GM19455 (cell line): ENCODE data around the gene DUSP7.

Experiments
- ATAC-seq: cut with Tn5 transposase; IDR thresholded peaks from one replicate; pipeline ENCODE4 v1.9.1; 2021; ENCODE audit not compliant: unreplicated experiment

Gene DUSP7

GRCh38 chr3:52029535-52029934 lies 26.8 kb downstream of the DUSP7 start:
- ATAC-seq, result no peak

- no peak for ATAC-seq
Observed at GRCh38 chr3:52029053-52029452, 27.3 kb downstream of the DUSP7 start.

DNA sequence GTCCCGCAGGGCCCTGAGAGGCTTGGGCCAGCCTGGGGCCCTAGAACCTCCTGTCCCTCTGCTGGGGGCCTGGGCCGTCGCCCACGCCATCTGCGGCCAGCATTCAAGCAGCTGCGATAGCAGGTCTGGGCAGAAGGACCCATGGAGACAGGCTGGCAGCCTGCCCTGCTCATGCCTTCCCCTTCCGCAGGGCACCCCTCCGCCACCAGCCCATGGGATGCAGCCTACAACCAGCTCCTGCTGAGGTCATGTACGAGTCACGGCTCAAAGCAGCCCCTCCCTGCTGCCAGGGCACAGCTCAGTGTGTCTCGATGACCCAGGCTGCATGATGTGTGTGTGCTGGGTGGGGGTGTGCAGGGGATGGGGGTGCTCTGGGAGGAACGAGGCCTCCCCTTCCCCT lies 27.8 kb downstream of the DUSP7 start:
- no peak for ATAC-seq

GRCh38 chr3:52026041-52026440 lies 30.3 kb downstream of the DUSP7 start:
- ATAC-seq, result no peak

GRCh38 chr3:52025453-52025852 lies 30.9 kb downstream of the DUSP7 start:
- no peak for ATAC-seq

- no peak for ATAC-seq
Observed at GRCh38 chr3:52024765-52025452, 31.5 kb downstream of the DUSP7 start.

- ATAC-seq, result no peak
Observed at GRCh38 chr3:52023860-52024764, 32.3 kb downstream of the DUSP7 start.

DNA sequence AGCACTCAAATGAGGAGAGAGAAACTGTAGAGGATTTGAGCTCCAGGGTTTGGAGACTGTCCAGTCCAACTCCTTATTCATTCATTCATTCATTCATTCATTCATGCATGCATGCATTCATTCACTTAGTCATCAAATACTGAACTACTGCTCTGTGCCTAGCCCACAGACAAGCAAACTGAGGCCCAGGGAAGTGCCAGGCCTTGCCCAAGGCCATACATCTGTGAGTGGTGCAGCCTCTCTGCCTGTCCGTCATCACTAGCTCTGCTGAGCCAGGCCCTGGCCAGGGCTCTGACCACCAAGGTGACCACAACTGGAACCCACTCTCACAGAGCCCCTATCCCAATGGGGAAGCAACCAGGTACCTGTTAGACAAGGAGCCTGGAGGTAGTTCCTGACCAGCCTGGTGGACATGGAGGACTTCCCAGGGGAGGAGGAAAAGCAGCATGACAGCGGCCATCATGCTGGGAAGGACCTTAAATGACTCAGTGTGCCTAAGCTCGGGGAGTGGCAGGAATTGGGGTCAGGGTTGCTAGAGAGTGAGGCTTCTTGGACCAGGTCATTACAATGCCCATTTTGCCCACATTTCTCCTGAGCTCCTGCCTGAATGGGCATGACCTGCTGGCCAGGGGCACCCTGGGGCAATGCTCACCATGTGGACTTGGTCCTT lies 33.1 kb downstream of the DUSP7 start:
- ATAC-seq, result no peak

DNA sequence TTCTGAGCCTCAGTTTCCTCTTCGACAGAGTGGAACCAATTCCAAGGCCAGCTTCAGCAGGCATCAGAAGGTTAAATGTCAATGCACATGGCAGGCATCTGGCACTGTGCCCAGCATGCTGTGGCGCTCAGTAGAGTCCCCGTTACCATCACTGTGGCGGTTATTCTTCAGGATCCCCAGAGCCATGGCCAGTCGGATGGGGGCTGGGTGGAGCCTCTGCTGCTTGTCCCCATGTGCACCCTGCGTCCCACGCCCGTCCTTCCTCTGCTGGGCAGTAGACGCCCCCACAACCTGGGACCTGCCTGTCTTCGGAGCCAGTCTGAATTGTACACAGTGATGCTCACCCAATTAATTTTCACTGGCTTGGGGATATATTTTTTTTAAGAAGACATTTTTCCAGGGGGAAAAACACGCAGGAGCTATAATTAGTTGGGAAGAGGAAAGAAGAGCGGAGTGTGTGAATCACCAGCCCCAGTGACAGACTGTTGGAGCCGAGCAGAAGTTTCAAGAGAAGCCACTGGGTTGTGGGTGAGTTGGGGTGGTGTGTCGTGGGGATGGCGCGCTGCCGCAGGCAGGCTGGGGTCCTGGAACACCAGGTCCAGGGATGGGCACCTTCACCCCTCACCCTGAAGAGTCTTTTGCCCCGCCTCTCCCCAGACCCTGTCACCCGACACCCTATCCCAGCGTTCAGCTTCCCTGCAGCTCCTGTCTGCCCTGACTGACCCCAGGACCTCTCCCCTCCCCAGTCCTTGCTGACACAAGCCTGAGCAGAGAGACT lies 33.9 kb downstream of the DUSP7 start:
- ATAC-seq, result no peak

DNA sequence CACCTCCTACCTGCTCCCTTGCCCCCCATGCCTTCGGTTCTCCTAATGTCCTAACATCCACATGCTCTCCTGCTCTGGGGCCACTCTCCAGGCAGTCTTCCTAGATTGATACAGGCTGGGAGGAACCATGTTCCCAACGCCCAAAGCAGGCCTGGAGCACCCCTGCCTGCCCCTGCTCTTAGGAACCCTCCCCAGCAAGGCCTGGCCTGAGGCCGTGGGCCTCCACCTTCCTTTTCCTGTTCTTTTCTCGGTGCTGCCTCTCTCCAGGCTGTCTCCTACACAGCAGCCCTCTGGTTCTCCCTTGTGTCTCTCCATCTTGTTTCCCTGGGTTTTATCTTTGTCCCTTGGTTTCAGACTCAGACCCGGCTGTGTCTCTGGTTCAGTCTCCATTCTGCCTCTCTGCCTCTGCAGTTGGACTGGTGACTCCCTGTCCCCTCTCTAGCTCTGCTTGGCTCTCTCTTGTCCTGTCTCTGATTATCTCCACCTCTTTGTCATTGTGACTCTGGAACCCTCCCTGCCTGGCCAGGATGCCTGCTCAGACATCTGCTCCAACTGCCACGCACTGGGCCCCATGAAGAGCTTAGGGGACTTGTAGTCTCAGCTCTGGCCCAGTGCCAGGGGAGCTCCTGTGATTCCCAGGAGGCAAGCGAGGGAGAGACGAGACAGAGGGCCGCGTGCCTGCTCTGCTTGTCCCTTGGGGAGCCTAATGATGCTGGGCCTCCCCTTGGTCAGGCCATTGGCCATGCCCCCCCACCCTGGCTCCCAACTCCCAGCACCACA lies 34.7 kb downstream of the DUSP7 start:
- no peak for ATAC-seq

GRCh38 chr3:52020796-52021195 lies 35.6 kb downstream of the DUSP7 start:
- no peak for ATAC-seq

- no peak for ATAC-seq
Observed at GRCh38 chr3:52019352-52020080, 36.9 kb downstream of the DUSP7 start.

DNA sequence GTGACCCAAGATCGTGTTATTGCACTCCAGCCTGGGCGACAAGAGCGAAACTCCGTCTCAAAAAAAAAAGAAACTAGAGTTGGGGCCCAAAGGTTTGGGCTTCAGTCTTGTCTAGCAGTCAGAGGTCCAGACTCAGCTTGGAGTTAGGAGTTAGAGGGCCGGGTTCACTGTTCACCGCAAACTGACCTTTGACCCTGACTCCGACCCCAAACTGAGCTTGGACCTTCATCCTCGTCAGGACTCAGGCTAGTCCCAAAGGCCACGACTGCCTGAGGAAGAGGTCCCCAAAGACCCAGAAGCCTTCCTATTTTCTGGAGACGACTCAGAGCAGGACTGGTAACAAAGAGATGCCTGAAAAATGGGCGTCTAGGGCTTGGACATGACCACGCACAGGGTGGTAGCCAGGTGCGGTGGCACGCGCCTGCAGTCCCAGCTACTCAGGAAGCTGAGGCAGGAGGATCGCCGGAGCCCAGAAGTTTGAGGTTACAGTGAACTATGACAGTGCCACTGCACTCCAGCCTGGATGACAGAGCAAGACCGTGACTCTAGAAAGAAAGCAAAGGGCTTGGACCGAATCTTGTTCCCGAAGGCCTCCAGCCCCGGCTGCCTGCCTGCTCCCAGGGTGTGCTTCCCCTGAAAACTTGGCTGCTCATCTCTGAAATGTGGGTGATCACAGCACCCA lies 37.9 kb downstream of the DUSP7 start:
- ATAC-seq, result no peak

- ATAC-seq, result no peak
Observed at GRCh38 chr3:52017586-52017985, 38.8 kb downstream of the DUSP7 start.

DNA sequence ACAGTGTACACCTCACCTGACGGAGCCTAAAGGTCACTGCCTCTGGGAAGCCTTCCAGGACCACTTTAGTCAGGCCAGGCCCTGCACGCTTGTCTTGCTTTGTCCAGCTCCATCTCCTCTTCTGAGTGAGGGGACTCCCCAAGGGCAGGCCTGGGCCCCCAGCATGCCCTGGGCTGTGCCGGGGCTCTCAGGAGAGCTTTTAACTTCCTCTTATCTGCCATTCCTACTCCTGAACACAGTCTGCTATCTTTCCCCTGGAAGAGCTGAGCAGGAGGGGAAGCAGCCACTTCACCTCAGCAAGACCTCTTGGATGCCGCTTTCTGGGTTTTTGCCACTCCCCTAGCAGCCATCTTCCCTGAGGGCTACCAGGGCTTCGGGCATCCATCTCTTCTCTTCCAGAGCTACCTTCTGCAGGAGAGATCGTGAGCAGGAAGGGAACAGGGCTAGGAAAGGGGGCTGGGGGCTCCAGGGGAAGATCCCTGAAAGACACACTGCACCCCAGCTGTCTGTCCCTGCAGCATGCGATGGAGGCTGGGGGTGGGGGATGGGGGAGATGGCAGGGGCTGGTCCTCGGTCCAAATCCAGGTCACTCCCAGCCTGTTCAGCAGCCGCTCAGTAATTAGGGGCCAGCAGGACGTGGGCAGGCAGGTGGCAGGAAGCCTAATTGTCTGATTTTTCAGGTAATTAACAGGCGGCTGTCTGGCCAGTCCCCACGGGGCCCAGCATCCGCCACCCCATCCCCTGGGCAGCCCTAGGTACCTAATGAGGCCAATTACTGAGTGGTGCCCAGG lies 40.7 kb downstream of the DUSP7 start:
- ATAC-seq, result no peak

DNA sequence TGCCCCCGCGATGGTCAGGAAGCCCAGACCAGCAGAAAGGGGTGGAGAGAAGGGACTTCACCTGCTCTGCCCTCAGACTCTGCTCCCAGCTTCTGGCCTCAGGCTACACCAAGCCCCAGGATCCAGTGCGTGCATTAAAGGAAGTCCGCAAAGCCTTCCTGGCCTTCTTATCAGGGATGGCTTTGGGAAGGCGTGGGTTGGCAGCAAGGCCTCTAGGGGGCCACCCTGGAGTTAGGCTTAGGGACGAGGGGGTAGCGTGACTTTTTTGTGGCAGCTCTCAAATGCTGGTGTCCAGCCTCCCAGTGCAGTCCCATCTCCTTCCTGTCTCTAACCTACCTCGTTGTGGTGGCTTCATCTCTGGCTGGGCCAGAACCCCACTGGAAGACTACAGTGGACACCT lies 41.8 kb downstream of the DUSP7 start:
- ATAC-seq, result no peak

DNA sequence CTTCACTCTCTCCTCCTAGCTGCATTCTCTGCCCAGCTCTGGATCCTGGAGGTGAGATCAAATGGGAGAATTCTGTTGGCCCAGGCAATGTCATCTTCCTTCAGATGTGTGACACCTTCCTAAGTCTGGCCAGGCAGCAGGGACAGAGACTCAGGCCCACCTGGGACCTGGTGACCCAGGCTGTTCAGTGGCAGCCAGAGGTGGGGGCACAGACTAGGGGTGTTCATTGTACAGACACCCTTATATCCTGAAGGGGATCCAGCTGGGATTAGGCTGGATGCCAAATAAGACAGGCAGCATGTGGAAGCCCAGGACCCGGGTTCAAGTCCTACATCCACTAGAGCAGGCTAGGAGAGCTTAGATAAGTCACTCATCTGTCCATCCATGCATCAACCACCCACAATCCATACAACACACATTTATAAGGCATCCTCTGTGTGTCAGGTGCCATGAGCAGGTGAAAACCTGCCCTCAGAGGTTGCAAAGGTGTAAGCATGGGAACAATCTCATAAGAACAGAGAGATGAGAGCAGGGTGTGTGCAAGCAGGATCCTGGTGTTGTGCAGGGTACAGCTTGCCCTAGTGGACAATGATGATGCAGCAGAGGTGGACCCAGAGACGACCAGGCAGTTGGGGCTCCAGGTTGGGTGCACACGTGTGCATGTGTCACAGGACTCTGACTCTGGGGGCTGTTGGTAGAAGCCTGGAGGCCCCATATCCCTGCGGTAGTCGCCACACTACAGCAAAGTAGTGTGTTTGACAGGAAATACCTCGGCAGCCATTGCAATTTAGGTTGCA lies 42.4 kb downstream of the DUSP7 start:
- no peak for ATAC-seq
